Hepatic stellate cell (primary cell): ENCODE results near the gene VEGFC.

ENCODE experiments used
- DNase-seq: peaks from one replicate; pipeline ENCODE4 v3.0.0; 2011; ENCODE audit warnings: low spot score

VEGFC gene

GRCh38 chr4:176676901-176677300, 115.8 kb downstream of the VEGFC start:
- no peak for DNase-seq

- DNase-seq: no peak
Observed at GRCh38 chr4:176675810-176676209, 116.9 kb downstream of the VEGFC start.

GRCh38 chr4:176671532-176671931, 121.2 kb downstream of the VEGFC start:
- DNase-seq: no peak

DNA sequence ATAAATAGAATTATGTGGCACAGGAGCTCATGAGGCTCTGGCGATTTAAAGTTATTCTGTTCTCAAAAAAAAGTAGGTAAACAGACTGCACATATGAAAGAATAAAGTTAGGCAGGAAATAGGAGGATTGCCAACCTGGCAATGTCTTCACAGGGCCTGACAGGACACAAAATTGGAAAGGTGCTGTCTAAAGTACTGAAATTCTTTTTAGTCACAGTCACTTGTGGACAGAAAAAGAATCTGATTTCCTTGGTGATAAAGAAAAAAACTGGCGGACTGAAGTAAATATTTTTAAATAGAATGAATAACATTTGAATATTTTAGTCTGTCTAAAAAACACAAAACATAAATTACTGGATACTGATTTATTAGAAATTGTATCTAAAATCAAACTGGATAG, 124.4 kb downstream of the VEGFC start:
- no peak for DNase-seq

DNA sequence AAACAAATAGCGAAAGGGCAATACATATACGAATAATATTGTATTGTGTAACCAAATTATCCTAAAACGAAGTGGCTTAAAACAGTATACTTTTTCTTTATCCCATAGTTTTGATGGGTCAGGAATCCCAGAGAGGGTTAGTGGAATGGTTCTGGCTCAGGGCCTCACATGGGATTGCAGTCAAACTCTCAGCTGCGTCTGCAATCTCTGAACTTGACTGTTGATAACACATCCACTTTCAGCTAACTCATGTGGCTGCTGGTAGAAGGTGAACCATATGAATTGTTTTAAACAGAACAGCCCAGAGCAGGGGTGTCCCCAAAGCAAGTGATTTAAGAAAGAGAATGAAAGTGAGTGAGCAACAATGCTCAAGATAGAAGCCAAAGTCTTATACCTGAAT, 127.8 kb downstream of the VEGFC start:
- DNase-seq: no peak

- no peak for DNase-seq
Observed at GRCh38 chr4:176660561-176660960, 132.2 kb downstream of the VEGFC start.

DNA sequence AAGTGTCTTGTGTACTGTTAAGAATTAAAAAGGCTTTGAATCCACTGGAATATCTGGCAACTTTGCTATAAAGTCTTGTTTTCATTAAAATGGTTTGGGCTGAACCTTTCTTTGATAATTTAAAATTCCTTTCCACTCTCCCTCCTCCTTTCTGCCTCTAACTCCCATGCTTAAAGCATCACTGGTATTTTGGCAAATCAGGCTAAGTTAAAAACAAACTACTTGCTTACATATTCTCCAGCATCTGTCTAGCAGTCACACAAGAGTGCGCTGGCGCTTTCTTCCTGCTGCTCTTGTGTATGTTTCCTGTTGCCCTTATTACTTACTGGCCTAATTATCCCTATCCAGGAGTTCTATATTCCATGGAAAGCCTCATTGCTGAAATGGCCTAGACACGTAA, 136.6 kb downstream of the VEGFC start:
- DNase-seq: no peak

DNA sequence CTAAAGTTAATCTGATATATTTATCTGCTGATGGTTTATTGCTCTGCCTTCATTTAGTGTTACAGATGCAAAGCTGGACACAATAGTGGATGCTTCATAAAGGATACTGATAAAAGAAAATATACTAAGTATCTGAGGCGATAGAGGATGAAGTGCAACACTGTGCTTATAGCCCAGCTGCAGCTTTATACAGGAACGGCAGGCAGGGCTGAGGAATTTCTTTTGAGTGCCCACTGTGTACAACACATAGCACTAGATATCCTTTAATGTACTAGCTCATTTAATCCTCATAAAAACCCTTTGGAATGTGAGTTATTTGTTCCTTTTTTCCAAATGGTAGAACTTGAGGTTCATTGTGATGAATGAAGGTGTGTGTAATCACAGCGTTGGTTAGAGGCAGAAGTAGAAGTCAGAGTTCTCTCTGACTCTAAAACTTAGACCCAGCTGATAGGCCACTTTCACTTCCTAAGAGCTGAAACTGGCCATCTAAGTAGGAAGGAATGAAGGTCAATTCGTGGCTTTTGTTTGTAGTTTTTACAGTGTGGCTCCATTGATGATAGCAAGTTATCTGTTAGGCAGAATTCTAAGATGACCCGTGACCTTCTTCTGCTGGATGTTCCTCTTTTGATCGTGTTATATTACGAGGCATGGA, 138.0 kb downstream of the VEGFC start:
- no peak for DNase-seq

- no peak for DNase-seq
Observed at GRCh38 chr4:176653401-176654220, 139.1 kb downstream of the VEGFC start.

DNA sequence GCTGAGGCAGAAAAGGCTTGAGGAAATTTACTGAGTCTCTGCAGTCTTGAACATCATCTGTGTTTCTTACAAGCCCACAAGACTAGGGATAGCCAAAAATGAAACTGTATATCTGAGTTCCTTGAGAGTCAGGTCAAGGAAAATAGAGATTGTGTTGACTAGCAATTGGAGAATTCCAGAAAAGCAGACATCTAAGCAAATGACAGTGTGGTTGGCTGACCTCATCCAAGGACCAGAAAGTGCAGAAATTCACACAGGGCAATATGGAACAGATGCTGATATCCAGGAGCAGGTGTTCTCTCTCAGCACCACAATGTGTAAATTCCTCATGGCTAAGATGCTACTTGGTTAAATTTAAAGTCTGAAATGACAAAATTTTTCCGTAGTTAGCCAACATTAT, 146.4 kb downstream of the VEGFC start:
- DNase-seq: no peak

- DNase-seq: no peak
Observed at GRCh38 chr4:176645246-176645960, 147.3 kb downstream of the VEGFC start.

- no peak for DNase-seq
Observed at GRCh38 chr4:176642472-176642871, 150.2 kb downstream of the VEGFC start.

DNA sequence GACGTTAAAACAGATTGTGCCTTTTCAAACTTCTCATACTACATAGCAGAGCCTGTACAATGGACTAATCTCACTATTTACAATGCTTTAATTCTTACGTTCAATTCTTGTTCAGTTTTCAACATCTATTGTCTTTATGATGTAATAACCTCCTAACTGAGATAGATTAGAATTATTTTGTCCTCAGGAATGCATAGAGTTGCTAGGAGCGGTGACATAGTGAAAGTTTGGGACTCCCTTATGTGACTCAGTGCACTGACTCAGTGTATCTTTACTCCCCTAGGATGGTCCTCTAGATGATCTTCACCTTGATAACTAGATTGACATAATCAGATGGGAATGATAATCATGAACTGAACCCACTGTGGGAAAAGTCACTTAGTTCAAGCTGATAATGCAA, 151.5 kb downstream of the VEGFC start:
- peak; percentile 21 for DNase-seq

GRCh38 chr4:176638992-176639391, 153.7 kb downstream of the VEGFC start:
- DNase-seq: no peak

GRCh38 chr4:176636292-176636691, 156.4 kb downstream of the VEGFC start:
- DNase-seq: no peak

DNA sequence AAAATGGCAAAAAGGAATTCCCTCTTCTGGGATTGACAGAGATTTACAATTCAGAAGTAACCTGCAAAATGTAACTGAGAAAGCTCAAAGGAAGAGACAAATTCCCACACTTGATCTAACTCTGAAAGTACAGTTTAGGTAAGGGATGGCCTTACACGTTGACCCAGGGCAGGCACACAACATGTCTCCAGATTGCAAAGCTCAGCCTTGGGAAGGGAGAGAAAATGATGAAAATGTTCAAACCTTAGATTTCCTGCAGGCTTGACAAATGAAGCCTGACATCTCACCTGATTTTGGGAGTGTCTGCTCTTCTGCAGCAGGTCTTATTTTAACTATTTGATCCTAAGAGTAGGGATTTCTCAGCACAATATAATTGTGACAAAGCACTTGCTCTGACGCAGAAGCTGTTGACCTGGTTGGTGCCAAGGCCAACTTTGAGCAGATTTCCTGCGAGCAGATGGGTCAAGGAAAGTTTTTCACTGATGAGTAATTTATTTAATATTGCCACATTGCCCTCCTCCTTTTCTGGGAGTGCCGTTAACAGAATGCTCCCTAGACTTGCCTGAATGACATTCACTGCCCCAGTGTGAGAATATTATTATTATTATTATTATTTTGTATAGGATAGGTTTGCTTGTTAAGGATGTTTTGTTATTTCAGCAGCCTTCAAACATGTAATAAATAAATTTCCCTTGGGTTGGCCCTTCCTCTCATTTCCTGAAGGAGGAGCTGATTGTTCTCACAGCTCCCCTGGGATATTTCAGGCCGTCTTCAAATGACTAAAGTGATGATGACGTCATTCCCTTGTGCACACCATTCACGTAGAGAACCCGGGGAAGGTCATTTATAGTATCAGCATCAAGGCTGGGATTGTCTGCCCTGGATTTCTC, 157.1 kb downstream of the VEGFC start:
- peak; percentile 45 for DNase-seq
